GM23338 (cell line): ENCODE results near the gene ARR3. TPM values are rescaled to one million over a fixed set of nuclear protein-coding genes. Genes with fewer than 3 reads are reported as not detected.

Source experiments
- ATAC-seq: fragments of 200-7000 bp; cut with Tn5 transposase; 3 replicates; pipeline ENCODE4 v1.9.1; 2020
- DNase-seq: peaks from one replicate; pipeline ENCODE4 v3.0.0-alpha.2; 2015; ENCODE audit warnings: low spot score
- H2AFZ ChIP-seq: fragments of 200-600 bp; sonication (generic); 2 replicates; pipeline ENCODE4 v1.8.0; 2016; ENCODE audit warnings: antibody characterized with exemption, mild to moderate bottlenecking, moderate library complexity
- H3F3A ChIP-seq: fragments of 200-600 bp; sonication (generic); replicated peaks from 2 replicates; pipeline ENCODE4 v1.8.0; 2017; ENCODE audit warnings: antibody characterized with exemption, mixed run types, low read depth
- H3K27ac ChIP-seq: fragments of 200-600 bp; sonication (generic); 2 replicates; pipeline ENCODE4 v1.6.1; 2016; ENCODE audit warnings: low read depth
- H3K27me3 ChIP-seq: fragments of 200-600 bp; sonication (generic); 2 replicates; pipeline ENCODE4 v1.8.0; 2016; ENCODE audit warnings: mild to moderate bottlenecking, mixed run types, moderate library complexity; ENCODE audit not compliant: insufficient read depth
- H3K36me3 ChIP-seq: fragments of 200-600 bp; sonication (generic); 2 replicates; pipeline ENCODE4 v1.8.0; 2016; ENCODE audit warnings: mild to moderate bottlenecking; ENCODE audit not compliant: insufficient read depth
- H3K4me1 ChIP-seq: fragments of 200-600 bp; sonication (generic); 2 replicates; pipeline ENCODE4 v1.8.0; 2016; ENCODE audit warnings: mild to moderate bottlenecking, moderate library complexity; ENCODE audit not compliant: insufficient read depth
- H3K4me2 ChIP-seq: fragments of 200-600 bp; sonication (generic); 2 replicates; pipeline ENCODE4 v1.7.1; 2017; ENCODE audit warnings: mixed run types
- H3K4me3 ChIP-seq: fragments of 200-600 bp; sonication (generic); 2 replicates; pipeline ENCODE4 v1.6.1; 2016; ENCODE audit warnings: mixed run types
- H3K79me2 ChIP-seq: fragments of 200-600 bp; sonication (generic); replicated peaks from 2 replicates; pipeline ENCODE4 v1.8.0; 2017; ENCODE audit warnings: mild to moderate bottlenecking; ENCODE audit not compliant: insufficient read depth
- H3K9me2 ChIP-seq: fragments of 200-600 bp; sonication (generic); 2 replicates; pipeline ENCODE4 v1.8.0; 2017; ENCODE audit not compliant: insufficient read depth
- H4K20me1 ChIP-seq: fragments of 200-600 bp; sonication (generic); replicated peaks from 2 replicates; pipeline ENCODE4 v1.8.0; 2017; ENCODE audit warnings: mild to moderate bottlenecking; ENCODE audit not compliant: insufficient read depth
- H3K27ac Mint-ChIP-seq: 2 replicates; pipeline ENCODE4 v1.8.0; 2020; ENCODE audit warnings: inconsistent platforms, mild to moderate bottlenecking, moderate library complexity, mixed read lengths
- H3K27me3 Mint-ChIP-seq: 3 replicates; pipeline ENCODE4 v1.8.0; 2022; ENCODE audit warnings: low read depth, mild to moderate bottlenecking, moderate library complexity, mixed read lengths, inconsistent platforms; ENCODE audit not compliant: insufficient read depth, poor library complexity
- H3K36me3 Mint-ChIP-seq: 3 replicates; pipeline ENCODE4 v1.8.0; 2021; ENCODE audit warnings: low read depth, mild to moderate bottlenecking, inconsistent platforms, moderate library complexity, mixed read lengths
- H3K4me1 Mint-ChIP-seq: 3 replicates; pipeline ENCODE4 v1.8.0; 2020; ENCODE audit warnings: mild to moderate bottlenecking, inconsistent platforms, mixed read lengths
- H3K4me3 Mint-ChIP-seq: 3 replicates; pipeline ENCODE4 v1.8.0; 2021; ENCODE audit warnings: moderate library complexity, mild to moderate bottlenecking, inconsistent platforms, mixed read lengths
- H3K9me3 Mint-ChIP-seq: 3 replicates; pipeline ENCODE4 v1.8.0; 2020; ENCODE audit warnings: moderate library complexity, mild to moderate bottlenecking, inconsistent platforms, mixed read lengths
- ETS1 ChIP-seq: IDR thresholded peaks from 2 replicates; pipeline ENCODE4 v1.6.1; 2016; ENCODE audit warnings: antibody characterized with exemption
- EZH2 ChIP-seq: fragments of 200-600 bp; sonication (generic); IDR thresholded peaks from one replicate; pipeline ENCODE4 v1.8.0; 2017; ENCODE audit warnings: antibody characterized with exemption, mild to moderate bottlenecking, low read depth; ENCODE audit not compliant: unreplicated experiment
- JUNB ChIP-seq: IDR thresholded peaks from one replicate; pipeline ENCODE4 v1.6.1; 2016; ENCODE audit warnings: antibody characterized with exemption; ENCODE audit not compliant: unreplicated experiment
- REST ChIP-seq: IDR thresholded peaks from one replicate; pipeline ENCODE4 v1.6.1; 2018; ENCODE audit warnings: antibody characterized with exemption; ENCODE audit not compliant: unreplicated experiment
- STAT1 ChIP-seq: IDR thresholded peaks from one replicate; pipeline ENCODE4 v1.6.1; 2016; ENCODE audit warnings: antibody characterized with exemption; ENCODE audit not compliant: unreplicated experiment
- polyA plus RNA-seq: library from polyadenylated mRNA; unstranded; fragments of >200 nt; fragmentation: Nextera tagmentation; extraction: Ambion mirVana; gene quantifications from 2 replicates; pipeline ENCODE4 v1.2.1, GENCODE V29; 2016
- total RNA-seq: library from RNA; depleted of rRNA; stranded (reverse); fragments of >200 nt; shearing (Covaris generic); gene quantifications from 2 replicates; pipeline ENCODE4 v1.2.3, GENCODE V29; 2014
- TF ChIP-seq, protein P1 (sequence below): fragments of 250-450 bp; sonication (Bioruptor Pico); IDR thresholded peaks from 2 replicates; pipeline ENCODE4 v1.5.0; 2020; ENCODE audit warnings: mild to moderate bottlenecking, moderate library complexity

ARR3 gene
- total and polyA plus RNA-seq, 2 experiments from 2014 or later, result not detected

- H3K27me3 ChIP-seq, result no peaks in the 10 kb centered on the region
- H3F3A ChIP-seq, result no peaks in the 10 kb centered on the region
- Mint-ChIP-seq H3K27ac (no peak overlapping the region), H3K4me1 (no peaks in the 10 kb centered on the region), H3K4me3 (no peak overlapping the region), H3K36me3 (no peaks in the 10 kb centered on the region), H3K9me3 (no peaks in the 10 kb centered on the region), H3K27me3 (peaks cover 2% of the 10 kb centered on the region)
- H3K4me1 ChIP-seq, result no peaks in the 10 kb centered on the region
- TF ChIP-seq EZH2 (no peak), JUNB (no peak), STAT1 (no peak), REST (peak; percentile 29), ETS1 (no peak)
- TF ChIP-seq, protein P1, sequence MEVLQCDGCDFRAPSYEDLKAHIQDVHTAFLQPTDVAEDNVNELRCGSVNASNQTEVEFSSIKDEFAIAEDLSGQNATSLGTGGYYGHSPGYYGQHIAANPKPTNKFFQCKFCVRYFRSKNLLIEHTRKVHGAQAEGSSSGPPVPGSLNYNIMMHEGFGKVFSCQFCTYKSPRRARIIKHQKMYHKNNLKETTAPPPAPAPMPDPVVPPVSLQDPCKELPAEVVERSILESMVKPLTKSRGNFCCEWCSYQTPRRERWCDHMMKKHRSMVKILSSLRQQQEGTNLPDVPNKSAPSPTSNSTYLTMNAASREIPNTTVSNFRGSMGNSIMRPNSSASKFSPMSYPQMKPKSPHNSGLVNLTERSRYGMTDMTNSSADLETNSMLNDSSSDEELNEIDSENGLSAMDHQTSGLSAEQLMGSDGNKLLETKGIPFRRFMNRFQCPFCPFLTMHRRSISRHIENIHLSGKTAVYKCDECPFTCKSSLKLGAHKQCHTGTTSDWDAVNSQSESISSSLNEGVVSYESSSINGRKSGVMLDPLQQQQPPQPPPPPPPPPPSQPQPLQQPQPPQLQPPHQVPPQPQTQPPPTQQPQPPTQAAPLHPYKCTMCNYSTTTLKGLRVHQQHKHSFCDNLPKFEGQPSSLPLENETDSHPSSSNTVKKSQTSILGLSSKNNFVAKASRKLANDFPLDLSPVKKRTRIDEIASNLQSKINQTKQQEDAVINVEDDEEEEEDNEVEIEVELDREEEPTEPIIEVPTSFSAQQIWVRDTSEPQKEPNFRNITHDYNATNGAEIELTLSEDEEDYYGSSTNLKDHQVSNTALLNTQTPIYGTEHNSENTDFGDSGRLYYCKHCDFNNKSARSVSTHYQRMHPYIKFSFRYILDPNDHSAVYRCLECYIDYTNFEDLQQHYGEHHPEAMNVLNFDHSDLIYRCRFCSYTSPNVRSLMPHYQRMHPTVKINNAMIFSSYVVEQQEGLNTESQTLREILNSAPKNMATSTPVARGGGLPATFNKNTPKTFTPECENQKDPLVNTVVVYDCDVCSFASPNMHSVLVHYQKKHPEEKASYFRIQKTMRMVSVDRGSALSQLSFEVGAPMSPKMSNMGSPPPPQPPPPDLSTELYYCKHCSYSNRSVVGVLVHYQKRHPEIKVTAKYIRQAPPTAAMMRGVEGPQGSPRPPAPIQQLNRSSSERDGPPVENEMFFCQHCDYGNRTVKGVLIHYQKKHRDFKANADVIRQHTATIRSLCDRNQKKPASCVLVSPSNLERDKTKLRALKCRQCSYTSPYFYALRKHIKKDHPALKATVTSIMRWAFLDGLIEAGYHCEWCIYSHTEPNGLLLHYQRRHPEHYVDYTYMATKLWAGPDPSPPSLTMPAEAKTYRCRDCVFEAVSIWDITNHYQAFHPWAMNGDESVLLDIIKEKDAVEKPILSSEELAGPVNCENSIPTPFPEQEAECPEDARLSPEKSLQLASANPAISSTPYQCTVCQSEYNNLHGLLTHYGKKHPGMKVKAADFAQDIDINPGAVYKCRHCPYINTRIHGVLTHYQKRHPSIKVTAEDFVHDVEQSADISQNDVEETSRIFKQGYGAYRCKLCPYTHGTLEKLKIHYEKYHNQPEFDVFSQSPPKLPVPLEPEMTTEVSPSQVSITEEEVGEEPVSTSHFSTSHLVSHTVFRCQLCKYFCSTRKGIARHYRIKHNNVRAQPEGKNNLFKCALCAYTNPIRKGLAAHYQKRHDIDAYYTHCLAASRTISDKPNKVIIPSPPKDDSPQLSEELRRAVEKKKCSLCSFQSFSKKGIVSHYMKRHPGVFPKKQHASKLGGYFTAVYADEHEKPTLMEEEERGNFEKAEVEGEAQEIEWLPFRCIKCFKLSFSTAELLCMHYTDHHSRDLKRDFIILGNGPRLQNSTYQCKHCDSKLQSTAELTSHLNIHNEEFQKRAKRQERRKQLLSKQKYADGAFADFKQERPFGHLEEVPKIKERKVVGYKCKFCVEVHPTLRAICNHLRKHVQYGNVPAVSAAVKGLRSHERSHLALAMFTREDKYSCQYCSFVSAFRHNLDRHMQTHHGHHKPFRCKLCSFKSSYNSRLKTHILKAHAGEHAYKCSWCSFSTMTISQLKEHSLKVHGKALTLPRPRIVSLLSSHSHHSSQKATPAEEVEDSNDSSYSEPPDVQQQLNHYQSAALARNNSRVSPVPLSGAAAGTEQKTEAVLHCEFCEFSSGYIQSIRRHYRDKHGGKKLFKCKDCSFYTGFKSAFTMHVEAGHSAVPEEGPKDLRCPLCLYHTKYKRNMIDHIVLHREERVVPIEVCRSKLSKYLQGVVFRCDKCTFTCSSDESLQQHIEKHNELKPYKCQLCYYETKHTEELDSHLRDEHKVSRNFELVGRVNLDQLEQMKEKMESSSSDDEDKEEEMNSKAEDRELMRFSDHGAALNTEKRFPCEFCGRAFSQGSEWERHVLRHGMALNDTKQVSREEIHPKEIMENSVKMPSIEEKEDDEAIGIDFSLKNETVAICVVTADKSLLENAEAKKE (CRISPR knock-in tag), result no peak
- H3K4me3 ChIP-seq, result no peak overlapping the region
- DNase-seq (no peak), ATAC-seq (no peak)
- no peaks in the 10 kb centered on the region for H4K20me1 ChIP-seq
- H3K79me2 ChIP-seq, result no peaks in the 10 kb centered on the region
- H3K9me2 ChIP-seq, result no peaks in the 10 kb centered on the region
- no peaks in the 10 kb centered on the region for H3K36me3 ChIP-seq
- H2AFZ ChIP-seq, result no peak overlapping the region
- no peak overlapping the region for H3K27ac ChIP-seq
- no peak overlapping the region for H3K4me2 ChIP-seq
Measured at GRCh38 chrX:70280573-70280972, 12.4 kb downstream of the ARR3 start.
